GM19455 (cell line): ENCODE measurements around the gene PPP6R2.
"Not testable (repeated sequence)": the region's sequence is repeated elsewhere in the genome, so short reads cannot be mapped to it uniquely, and the experiment has no call there.

Experiments
- ATAC-seq: cut with Tn5 transposase; IDR thresholded peaks from one replicate; pipeline ENCODE4 v1.9.1; 2021; ENCODE audit not compliant: unreplicated experiment

PPP6R2 gene

DNA sequence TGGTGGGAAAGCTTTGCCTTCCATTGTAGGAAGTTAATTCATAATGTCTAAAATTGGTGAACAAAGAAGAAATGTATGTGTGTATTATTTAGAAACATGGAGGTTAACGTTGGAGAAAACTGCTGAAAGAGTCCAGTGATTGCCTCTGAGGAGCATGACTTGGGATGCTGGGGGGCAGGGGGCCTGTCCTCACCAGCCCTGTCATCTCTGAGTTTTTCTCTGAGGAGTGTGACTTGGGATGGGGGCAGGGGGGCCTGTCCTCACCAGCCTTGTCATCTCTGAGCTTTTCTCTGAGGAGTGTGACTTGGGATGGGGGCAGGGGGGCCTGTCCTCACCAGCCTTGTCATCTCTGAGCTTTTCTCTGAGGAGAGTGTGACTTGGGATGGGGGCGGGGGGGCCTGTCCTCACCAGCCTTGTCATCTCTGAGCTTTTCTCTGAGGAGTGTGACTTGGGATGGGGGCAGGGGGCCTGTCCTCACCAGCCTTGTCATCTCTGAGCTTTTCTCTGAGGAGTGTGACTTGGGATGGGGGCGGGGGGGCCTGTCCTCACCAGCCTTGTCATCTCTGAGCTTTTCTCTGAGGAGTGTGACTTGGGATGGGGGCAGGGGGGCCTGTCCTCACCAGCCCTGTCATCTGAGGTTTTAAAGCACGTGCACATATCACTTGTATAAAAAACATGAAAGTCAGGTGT, 54.4 kb downstream of the PPP6R2 start:
- ATAC-seq, result not testable (repeated sequence)

DNA sequence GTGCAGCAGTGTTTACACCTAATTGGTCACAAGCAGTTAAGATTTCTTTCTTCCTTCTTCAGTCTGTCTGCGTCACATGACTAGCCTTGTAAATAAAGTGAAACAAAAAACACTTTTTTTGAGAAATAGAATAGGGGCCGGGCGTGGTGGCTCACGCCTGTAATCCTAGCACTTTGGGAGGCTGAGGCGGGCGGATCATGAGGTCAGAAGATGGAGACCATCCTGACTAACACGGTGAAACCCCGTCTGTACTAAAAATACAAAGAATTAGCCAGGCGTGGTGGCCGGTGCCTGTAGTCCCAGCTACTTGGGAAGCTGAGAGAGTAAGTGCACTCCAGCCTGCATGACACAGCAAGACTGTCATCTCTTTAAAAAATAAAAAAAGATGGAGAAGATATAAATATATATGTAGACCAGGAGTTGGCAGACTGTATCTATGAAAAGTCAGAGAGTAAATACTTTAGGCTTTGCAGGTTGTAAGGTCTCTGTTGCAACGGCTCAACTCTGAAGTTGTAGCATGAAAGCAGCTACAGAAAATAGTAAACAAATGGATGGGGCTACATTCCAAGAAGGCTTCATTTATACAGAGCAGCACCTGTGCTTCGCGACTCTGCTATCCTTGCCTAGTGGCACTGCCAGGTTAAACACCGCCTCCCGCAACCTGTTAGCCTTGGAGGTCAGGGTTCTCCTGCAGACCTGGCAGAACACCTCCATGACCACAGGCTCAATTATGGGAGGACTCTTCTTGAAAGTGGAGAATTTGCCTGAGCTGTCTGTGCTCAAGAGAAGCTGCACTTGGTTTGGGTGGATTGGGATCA, 55.9 kb downstream of the PPP6R2 start:
- no peak for ATAC-seq

DNA sequence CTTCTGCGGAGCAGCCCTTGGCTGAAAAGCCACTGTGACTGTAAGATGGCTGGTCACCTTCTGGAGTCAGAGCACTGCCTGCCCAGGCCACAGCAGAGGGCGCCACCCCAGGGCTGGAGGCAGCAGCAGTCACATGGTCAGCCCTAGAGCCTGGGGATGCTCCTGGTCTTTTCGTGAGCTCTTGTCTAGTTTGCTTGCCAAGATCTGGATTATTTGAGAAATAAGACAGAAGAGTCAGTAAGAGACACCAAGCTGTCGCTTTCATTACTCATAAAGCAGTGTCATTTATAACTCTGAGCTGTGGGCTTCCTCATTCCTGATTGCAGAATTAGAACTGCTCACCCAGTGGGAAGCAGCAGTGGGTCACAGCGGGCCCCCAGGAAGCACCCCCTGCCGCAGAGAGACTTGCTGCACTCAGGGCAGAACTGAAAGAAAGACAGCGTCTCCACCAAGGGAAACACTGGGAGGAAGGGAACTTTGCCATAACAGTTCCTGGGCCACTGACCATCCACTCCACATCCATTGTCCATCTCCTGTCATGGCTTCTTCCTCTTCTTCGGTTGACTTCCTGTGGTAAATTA, 56.7 kb downstream of the PPP6R2 start:
- ATAC-seq, result no peak

DNA sequence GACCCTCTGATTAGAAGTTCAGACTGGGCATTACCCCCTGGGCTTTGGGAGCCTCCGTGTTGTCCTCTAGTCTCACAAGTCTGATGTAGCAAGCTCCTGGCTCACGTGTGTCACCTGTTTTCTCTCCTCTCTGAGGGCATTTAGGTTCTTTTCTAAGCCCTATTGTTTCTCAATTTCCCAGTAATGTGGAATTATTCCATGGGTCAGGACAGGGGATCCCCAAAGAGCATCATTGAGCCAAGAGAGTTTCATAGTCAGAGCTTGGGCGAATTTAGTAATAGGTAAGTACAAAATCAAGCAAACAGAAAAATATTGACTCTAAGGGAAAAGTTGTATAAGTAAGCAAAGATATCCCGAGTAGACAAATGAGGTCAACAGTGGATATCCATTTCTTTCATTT, 57.3 kb downstream of the PPP6R2 start:
- no peak for ATAC-seq

GRCh38 chr22:50400931-50401330, 57.8 kb downstream of the PPP6R2 start:
- ATAC-seq, result no peak

GRCh38 chr22:50401907-50402306, 58.8 kb downstream of the PPP6R2 start:
- no peak for ATAC-seq

GRCh38 chr22:50403701-50404101, 60.6 kb downstream of the PPP6R2 start:
- no peak for ATAC-seq

GRCh38 chr22:50406416-50407170, 63.5 kb downstream of the PPP6R2 start:
- ATAC-seq, result no peak

DNA sequence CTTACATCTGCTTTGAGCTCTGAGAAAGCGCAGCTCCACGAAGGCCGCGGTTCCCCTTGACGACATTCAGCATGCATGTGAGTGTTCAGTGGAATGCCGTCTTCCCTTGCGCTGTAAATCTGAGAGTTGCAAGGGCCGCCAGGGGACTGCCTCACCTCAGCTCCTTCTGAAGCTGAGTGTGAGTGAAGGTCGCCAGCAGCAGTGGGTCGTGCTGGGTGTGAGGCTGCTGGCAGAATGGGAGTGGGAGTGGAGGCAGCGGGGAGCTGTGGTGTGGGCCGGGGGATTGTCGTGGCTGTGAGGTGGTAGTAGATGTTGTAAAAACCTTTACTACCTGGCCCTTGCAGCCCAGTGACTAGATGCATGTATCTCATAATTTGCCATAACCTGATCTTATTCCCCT, 65.2 kb downstream of the PPP6R2 start:
- no peak for ATAC-seq

DNA sequence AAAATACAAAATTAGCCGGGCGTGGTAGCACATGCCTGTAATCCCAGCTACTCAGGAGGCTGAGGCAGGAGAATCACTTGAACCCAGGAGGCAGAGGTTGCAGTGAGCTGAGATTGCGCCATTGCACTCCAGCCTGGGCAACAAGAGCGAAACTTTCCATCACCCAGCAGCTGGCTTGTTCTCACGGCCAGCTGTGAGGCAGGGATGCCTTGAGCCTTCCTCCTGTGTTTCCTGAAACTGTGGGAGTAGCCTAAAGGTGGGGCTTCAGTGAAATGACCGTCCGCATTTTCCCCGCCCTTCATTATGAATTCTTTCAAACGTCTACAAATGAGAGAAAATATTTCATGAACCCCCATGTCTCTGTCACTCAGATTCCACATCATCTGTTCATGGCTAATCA, 65.8 kb downstream of the PPP6R2 start:
- not testable (repeated sequence) for ATAC-seq

DNA sequence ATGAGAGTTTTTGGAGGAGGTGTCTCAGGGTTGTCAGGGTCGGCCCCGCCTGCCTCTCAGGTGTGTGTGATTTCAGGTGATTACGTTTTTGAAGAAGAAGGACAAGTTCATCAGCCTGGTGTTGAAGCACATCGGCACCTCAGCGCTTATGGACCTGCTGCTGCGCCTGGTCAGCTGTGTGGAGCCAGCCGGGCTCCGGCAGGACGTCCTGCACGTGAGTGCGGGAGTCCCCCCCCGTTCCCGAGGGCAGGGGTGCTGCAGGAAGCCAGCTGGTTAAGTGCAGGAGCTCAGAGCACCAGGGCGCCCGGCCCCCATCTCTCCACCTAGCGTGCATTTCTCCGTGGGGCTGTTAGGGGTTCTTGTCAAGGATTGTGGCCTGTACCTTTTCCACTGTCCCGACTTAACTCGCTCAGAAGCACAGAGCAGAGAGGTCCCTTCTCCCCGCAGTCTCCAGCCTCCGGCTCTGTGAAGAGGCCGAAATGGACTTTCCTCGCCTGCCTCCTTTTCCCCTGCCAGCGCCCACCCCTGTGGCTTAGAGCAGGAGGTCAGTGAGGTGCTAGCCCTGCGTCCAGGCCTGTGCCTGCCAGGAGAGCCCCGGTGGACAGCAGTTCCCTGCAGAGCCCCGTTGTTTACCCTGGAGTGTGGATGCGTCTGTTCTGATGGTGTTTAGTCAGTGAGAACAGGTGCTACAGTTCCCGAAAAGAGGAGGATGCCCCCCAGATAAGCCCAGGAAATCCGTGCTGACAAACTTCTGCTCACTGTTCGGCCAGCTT, 71.5 kb downstream of the PPP6R2 start:
- no peak for ATAC-seq

DNA sequence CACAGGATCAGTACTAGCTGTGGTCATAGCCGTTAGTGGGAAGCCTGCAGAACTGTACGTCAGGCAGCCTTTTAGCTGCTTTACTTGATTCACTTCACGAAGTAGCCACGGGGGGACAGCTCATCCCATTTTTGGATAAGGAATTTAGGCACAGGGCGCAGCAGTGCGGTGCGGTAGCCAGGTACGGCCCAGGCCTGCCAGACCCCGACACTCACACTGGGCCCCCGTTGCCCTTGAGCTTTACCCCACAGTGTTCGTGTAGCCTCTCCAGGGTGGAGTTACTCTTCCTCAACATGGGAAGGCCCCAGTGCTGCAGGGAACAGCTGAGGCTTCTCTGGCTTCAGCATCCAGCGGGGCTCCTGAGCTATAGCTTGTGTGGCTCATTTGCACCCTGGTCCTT, 72.3 kb downstream of the PPP6R2 start:
- ATAC-seq, result no peak

DNA sequence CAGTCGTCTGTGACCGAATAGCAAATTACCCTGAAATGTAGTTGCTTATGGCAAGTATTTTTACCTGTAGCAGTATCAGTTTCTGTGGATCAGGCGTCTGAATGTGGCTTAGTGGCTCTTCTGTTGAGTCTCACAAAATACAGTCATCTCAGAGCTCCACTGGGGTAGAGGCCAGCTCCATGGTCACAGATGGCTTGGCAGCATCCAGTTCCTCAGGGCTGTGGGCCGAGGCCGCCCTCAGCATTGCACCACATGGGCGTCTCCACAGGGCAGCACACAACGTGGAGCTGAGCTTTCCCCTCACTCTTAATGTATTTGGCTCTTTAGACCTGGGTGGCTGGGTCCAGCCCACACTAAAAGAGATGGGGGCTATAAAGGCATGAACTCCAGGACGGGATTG, 73.9 kb downstream of the PPP6R2 start:
- ATAC-seq, result no peak

DNA sequence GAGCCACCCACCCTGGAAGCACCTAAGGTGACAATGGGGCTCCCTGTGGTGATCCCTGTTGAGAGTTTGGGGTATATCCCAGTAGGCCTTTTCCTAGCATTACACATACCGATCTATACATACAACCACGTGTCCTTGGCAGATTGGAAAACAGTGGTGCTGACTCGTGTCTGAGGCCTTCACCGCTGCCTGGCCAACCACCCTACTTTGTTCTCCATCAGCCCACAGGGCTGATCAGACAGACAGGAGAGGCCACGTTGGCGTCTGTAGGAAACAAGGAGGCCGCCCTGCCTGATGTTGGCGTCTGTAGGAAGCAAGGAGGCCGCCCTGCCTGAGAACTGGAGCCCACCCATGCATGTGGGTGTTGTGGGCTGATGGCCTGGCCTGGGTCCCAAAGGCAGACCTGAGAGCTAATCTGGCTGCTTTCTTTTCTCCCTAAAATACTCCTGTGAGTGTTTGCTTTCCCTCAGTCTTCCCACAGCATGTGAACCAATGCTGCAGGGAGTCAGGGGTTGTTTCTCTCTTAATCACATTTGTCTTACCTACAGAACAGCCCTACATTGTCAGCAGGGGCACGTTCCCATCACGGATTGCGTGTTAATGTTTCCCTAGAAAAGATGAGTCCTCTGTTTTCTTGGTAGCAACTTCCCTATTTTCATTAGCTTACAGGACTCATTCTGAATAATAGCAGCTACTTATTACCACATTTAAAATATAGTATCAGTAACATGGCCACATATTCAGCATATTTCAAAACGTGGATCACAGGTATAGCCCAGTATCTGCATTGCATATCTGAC, 74.5 kb downstream of the PPP6R2 start:
- no peak for ATAC-seq

GRCh38 chr22:50418624-50419023, 75.5 kb downstream of the PPP6R2 start:
- no peak for ATAC-seq

- ATAC-seq, result no peak
These were observed 76.0 kb downstream of the PPP6R2 start for GRCh38 chr22:50419116-50419515.

- no peak for ATAC-seq
These were observed 76.9 kb downstream of the PPP6R2 start for GRCh38 chr22:50420015-50420414.

DNA sequence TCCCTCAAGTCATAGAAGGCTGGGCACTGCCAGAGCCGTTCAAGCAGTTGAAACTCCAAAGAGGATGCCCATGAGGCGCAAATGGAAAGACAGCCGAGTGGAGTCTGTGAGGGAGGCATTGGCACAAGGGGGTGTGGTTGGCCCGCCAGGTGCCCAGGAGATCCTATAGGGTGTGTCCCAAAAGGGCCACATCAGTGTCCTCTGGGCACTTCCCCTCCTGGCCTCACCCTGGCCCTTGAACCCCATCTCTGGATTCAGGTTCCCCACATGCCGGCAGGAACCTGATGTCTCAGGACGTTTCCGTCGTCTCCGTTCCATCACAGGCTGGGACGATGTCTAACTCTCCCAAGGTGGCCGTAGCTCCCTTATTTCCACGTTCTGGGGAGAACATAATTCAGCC, 77.5 kb downstream of the PPP6R2 start:
- no peak for ATAC-seq

DNA sequence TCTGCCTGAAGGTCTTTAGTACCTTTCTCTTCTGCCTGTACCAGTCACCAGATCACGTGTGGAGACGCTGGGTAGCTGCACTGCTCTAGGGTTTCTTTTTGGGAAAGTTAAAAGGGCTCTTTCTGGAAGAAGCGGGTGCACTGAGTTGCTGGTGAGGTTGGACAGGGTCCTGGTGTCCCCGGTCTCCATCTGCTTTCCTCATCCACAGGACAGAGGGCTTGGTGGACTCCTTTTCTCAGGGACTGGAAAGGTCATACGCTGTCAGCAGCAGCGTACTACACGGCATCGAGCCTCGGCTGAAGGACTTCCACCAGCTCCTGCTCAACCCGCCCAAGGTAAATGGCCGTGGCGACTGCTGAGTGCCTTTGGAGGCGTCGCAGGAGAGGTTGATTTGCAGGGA, 78.9 kb downstream of the PPP6R2 start:
- no peak for ATAC-seq
